ENCODE measurements around the gene ZFHX2. TPM values are rescaled to one million over a fixed set of nuclear protein-coding genes. Genes with fewer than 3 reads are reported as not detected.

The ZFHX2 gene
- total and polyA plus RNA-seq, 3 donors from 2014 or later, result 9.2 to 34.3 (median 21.2) TPM

GRCh38 chr14:23580948-23581281, 29.4 kb upstream of the ZFHX2 start:
- H3K9me3 ChIP-seq, result no peaks in the 10 kb centered on the region
- TF ChIP-seq CTCF (IDR thresholded peaks at IDR 0.05) (no peak), POLR2A (IDR thresholded peaks at IDR 0.05) (no peak)
- peaks cover 4% of the 10 kb centered on the region for H3K27me3 ChIP-seq
- no peak overlapping the region for H3K4me3 ChIP-seq
- WGBS, 2 donors, result 94 to 97% methylated on average over 6 of the region's 8 CpGs
- intact Hi-C loops (cut with DNase I; ENCODE audit: low total_unique reads), result no loop called here
- no peaks in the 10 kb centered on the region for H3K36me3 ChIP-seq (ENCODE audit: low read depth, missing control alignments)
- H3K4me1 ChIP-seq, result no peaks in the 10 kb centered on the region
- DNase-seq, result peak; percentile 0
- no peak overlapping the region for H3K27ac ChIP-seq

GRCh38 chr14:23580152-23580926, 28.8 kb upstream of the ZFHX2 start:
- Histone ChIP-seq H3K36me3 (ENCODE audit: low read depth, missing control alignments) (no peaks in the 10 kb centered on the region), H3K4me3 (no peak overlapping the region), H3K27me3 (peaks cover 4% of the 10 kb centered on the region), H3K4me1 (no peaks in the 10 kb centered on the region), H3K27ac (no peak overlapping the region), H3K9me3 (no peaks in the 10 kb centered on the region)
- peak; percentile 7 for DNase-seq
- TF ChIP-seq POLR2A (IDR thresholded peaks at IDR 0.05), result no peak
- TF ChIP-seq CTCF (IDR thresholded peaks at IDR 0.05), result no peak
- intact Hi-C loops (cut with DNase I; ENCODE audit: low total_unique reads), result no loop called here
- WGBS, 2 donors, result 88 to 94% methylated on average over 9 to 24 of the region's 24 CpGs

GRCh38 chr14:23579739-23580138, 28.2 kb upstream of the ZFHX2 start:
- DNase-seq, result no peak
- Histone ChIP-seq H3K27ac (no peak overlapping the region), H3K4me3 (no peak overlapping the region), H3K9me3 (no peaks in the 10 kb centered on the region), H3K4me1 (no peaks in the 10 kb centered on the region), H3K36me3 (ENCODE audit: low read depth, missing control alignments) (no peaks in the 10 kb centered on the region), H3K27me3 (peaks cover 4% of the 10 kb centered on the region)
- intact Hi-C loops (cut with DNase I; ENCODE audit: low total_unique reads), result no loop called here
- TF ChIP-seq POLR2A (IDR thresholded peaks at IDR 0.05) (no peak), CTCF (IDR thresholded peaks at IDR 0.05) (no peak)

- Histone ChIP-seq H3K36me3 (ENCODE audit: low read depth, missing control alignments) (no peaks in the 10 kb centered on the region), H3K4me3 (no peak overlapping the region), H3K27me3 (peaks cover 4% of the 10 kb centered on the region), H3K9me3 (no peaks in the 10 kb centered on the region), H3K4me1 (no peaks in the 10 kb centered on the region), H3K27ac (no peak overlapping the region)
- no peak for DNase-seq
- WGBS, 2 donors, result 39 to 41% methylated on average over 3 of the region's 3 CpGs
- no peak for TF ChIP-seq POLR2A (IDR thresholded peaks at IDR 0.05)
- TF ChIP-seq CTCF (IDR thresholded peaks at IDR 0.05), result no peak
- intact Hi-C loops (cut with DNase I; ENCODE audit: low total_unique reads), result no loop called here
These were observed 27.7 kb upstream of the ZFHX2 start for GRCh38 chr14:23579311-23579630.

All from testis (tissue), 3 donors.